ENCODE data around the gene TRIML2.
"Not testable (repeated sequence)": the region's sequence is repeated elsewhere in the genome, so short reads cannot be mapped to it uniquely, and the experiment has no call there.

Gene TRIML2

DNA sequence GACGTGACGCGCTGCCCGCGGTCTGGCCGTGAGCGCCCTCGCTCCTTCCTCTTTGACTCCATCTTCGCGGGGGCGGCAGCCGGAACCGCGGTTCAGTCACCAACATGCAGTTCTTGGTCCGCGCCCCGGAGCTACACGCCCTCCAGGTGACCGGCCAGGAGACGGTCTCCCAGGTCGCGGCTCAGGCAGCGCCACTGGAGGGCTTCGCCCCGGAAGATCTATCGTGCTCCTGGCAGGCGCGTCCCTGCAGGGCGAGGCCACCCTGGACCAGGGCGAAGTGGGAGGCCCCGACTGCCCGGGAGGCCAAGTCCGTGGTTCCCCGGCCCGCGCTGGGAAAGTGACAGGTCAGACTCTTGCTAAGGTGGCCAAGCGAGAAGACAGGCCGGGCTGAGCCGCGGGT lies 2.9 kb downstream of the TRIML2 start:
- no peak for DNase-seq (ENCODE audit: low read depth)

DNA sequence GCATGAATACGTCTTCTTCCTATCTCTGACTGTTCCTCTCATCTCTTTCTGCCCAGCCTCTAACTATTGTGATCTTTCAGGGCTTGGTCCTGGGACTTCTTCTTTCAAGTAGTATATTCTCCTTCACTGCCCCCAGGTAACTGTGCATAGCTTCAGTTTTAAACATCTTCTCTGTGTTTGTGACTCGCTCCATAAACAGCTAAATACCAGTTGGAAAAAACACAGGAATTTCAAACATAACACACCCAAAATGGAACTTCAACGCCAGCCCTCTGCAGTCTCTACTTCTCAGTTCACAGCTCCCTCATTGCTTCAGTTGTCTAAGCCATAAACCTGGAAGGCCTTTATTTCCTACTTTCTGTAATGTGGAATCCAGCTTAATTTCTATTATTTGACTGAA lies 16.6 kb downstream of the TRIML2 start:
- DNase-seq (ENCODE audit: low read depth), result no peak

DNA sequence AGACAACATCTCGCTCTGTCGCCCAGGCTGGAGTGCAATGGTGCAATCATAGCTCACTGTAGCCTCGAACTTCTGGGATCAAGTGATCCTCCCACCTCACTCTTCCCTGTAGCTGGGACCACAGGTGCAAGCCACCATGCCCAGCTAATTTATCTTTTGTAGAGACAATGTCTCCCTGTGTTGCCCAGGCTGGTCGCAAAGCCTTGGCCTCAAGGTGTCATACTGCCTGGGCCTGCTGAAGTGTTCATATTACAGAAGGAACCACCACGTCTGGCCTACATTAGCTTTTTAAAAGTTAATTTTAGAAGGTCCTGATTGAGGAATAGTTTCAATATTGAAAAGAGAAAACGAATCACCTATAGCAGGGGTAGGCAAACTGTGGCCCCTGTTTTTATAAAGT lies 22.5 kb downstream of the TRIML2 start:
- DNase-seq (ENCODE audit: low read depth), result no peak

DNA sequence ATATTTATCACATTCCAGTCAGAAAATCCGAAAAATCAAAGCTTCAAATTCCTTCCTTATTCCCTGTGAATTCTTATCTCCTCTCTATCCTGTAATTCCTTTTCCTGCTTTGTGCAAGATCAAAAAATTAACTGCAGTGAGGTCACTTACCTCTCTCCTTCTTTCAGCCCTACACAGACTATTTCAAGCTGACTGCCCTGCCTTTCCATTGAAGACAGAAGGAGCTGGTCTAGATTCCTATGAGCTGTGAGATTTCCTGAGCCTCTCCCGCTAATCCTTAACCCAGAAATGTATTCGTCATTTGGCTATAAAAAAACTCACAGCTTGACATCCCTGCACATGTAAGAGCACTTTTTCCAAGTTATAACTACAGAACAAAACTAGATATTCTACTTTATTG lies 26.6 kb downstream of the TRIML2 start:
- no peak for DNase-seq (ENCODE audit: low read depth)

DNA sequence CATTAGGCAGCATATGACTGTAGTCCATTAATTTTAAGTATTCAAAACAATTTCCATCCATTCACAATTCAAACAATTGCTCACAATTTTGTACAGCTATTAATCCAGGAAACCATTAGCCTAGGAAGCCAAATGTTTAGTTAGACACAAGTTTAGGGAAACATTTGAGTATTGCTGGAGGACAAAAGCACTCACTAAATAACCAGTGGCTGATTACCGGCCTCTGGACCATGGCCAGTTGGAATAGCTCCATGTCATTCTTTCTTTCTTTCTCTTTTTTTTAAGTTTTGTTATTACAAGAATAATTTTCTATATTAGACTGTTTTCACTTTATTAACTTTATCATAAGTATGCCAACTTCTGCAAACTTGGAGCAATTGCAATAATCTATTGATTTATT lies 31.3 kb downstream of the TRIML2 start:
- peak; percentile 1 for DNase-seq (ENCODE audit: low read depth)

DNA sequence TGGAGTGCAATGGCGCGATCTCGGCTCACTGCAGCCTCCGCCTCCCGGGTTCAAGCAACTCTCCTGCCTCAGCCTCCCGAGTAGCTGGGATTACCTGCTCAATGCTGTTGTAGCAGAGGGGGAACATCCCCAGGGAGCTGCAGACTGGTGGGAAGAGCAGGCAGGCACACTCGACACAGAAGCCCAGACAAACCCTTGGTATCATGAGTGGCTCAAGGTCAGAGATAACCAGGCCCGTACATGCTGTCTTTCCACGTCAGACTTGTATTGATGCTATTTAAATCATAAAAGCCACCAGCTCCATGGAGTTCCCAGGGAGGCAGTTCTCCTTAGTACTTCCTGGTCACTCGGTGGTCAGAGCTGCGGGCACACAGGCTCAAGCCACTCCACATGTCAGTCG lies 33.2 kb downstream of the TRIML2 start:
- DNase-seq (ENCODE audit: low read depth), result no peak

DNA sequence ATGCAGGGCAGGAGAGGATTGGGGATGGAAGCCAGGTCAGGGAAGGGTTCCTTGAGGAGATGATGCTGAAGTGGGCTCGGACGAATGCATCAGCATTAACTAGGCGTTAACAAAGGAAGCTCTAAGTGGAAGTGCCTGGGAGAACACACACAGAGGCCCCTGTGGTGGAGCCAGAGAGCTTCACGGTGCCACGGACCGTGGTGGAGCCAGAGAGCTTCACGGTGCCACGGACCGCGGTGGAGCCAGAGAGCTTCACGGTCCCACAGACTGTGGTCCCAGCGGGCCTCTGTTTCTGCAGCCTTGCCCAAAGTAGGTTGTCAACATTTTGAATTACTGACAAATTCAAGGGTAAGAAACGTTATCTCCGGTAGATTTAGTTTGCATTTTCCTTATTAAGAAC lies 48.3 kb downstream of the TRIML2 start:
- no peak for DNase-seq (ENCODE audit: low read depth)

DNA sequence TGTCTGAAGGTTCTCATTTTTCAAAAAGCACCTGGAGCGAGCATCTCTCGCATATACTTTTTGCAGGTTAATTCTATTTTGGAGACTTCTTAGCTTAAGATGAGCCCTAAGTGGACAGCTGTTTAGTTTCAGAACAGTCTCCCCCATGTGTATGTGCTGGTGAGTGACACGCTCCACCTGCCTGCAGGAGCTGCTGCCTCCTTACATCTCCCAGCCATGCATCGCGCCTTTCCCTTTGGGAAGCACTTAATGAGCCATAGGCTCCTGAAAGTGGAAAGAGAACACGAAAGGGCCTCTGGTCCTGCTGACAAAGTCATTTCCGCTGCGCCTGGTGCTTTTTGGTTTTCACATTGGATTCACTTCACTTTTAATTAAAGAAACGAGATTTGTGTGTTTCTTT lies 56.1 kb downstream of the TRIML2 start:
- no peak for DNase-seq (ENCODE audit: low read depth)

DNA sequence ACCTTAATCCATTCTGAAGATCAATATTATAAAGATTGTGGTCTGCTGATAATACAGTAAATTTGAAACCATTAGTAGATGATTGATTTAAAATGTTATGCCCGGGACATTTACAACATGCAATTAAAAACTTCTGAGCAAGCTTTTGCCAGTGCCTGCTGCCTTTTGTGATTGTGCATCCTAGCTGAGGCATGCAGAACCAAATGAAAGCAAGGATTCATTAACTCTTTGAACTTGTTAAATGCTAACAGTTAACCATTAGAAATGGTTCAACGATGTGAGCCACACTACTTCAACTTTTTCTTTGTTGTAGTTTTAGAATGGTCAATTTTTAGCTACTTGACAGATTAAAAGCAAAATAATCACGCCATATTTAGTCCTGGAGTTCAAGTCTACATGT lies 62.7 kb downstream of the TRIML2 start:
- no peak for DNase-seq (ENCODE audit: low read depth)

DNA sequence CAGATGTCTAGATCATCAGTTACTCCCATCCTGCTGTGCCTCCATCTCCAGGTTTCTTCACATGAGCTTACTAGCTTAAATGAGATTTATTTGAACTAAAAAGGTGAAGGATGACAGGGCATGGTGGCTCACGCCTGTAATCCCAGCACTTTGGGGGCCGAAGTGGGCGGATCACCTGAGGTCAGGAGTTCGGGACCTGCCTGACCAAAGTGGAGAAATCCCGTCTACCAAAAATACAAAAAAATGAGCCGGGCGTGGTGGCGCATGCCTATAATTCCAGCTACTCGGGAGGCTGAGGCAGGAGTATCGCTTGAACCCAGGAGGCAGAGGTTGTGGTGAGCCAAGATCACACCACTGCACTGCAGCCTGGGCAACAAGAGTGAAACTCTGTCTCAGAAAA lies 63.9 kb downstream of the TRIML2 start:
- DNase-seq (ENCODE audit: low read depth), result not testable (repeated sequence)

DNA sequence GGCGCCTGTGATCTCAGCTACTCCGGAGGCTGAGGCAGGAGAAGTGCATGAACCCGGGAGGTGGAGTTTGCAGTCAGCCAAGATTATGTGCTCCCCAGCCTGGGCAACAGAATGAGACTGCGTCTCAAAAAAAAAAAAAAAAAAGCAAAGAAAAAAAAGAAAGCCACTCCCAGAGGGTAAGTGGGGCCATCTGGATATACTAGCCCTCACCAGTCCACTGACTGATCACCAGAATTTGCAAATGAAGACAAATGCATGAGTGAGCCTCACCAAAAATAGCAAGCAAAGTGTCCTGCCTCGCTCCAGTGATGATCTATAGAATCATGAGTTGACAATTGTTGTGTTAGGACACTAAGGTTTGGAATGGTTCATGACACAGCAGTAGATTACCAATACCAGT lies 66.2 kb downstream of the TRIML2 start:
- no peak for DNase-seq (ENCODE audit: low read depth)

DNA sequence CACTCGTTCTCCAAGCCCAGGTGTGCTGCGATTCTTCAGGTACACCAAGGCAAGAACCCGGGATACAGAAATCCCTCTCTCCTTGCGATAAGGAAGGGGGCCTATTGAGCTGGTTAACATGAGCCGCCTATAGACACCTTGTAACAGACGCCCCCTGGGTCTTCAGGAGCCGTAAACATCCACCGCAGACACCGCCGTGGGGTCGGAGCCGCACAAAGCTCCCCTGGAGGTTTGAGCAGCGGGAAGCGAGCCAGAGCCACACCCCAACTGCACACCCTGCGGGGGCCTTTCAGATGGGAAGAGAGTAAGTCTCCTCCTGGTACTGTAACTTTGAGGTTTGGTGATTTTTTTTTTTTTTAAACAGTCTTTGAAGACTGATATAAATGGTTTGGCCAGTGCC lies 67.2 kb downstream of the TRIML2 start:
- no peak for DNase-seq (ENCODE audit: low read depth)

DNA sequence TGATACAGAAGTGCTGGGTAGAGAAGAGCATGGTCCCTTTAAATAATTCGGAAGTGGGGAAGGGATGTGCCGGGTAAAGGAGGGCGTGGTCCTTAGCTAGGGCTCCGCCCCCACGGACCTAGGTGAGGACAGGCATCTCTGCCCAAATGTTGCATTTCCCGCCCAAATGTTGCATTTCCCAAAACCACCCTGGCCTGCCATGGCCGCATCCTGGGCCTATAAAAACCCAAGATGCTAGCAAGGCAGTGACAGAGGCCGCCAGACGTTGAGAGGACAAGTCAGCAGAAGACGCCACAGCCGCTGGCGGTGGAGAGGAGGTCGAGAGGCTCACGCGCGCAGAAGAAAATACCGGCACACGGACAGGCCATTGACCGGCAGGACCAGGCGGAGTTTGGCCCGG lies 67.7 kb downstream of the TRIML2 start:
- no peak for DNase-seq (ENCODE audit: low read depth)

Measured in iris pigment epithelial cell (primary cell).